Brain microvascular endothelial cell (primary cell): ENCODE results near the gene BCAT1.

Source experiments
- DNase-seq: peaks from one replicate; pipeline ENCODE4 v3.0.0-alpha.2; 2020
- H3K27ac ChIP-seq: fragments of 250-450 bp; sonication (Bioruptor Pico); 2 replicates; pipeline ENCODE4 v1.5.1; 2020; ENCODE audit warnings: mild to moderate bottlenecking, moderate library complexity
- H3K27me3 ChIP-seq: fragments of 250-450 bp; sonication (Bioruptor Pico); replicated peaks from 2 replicates; pipeline ENCODE4 v1.5.1; 2020; ENCODE audit warnings: mild to moderate bottlenecking
- H3K36me3 ChIP-seq: fragments of 250-450 bp; sonication (Bioruptor Pico); replicated peaks from 2 replicates; pipeline ENCODE4 v1.5.1; 2020; ENCODE audit warnings: mild to moderate bottlenecking
- H3K4me3 ChIP-seq: 2 replicates; pipeline ENCODE4 v1.5.1; 2011; ENCODE audit warnings: low read depth, mild to moderate bottlenecking, control low read depth, low read length, moderate library complexity
- in situ Hi-C: cut with HindIII; loops from 2 replicates; pipeline ENCODE4 v1.10.0; 2017; ENCODE audit warnings: low sequenced_read_pairs, low pct_ligation_motif_present
- TF ChIP-seq, protein P1 (sequence below): IDR thresholded peaks from 2 replicates; pipeline ENCODE4 v1.5.1; 2011; ENCODE audit warnings: low read depth, mild to moderate bottlenecking, moderate library complexity, low read length, control low read depth, inconsistent platforms; ENCODE audit errors: missing control alignments

The BCAT1 gene

GRCh38 chr12:24797901-24798300 lies 151.0 kb downstream of the BCAT1 start:
- Histone ChIP-seq H3K4me3 (no peak overlapping the region), H3K27me3 (no peaks in the 10 kb centered on the region), H3K36me3 (no peaks in the 10 kb centered on the region), H3K27ac (no peak overlapping the region)
- in situ Hi-C loops = no loop called here
- TF ChIP-seq, protein P1, sequence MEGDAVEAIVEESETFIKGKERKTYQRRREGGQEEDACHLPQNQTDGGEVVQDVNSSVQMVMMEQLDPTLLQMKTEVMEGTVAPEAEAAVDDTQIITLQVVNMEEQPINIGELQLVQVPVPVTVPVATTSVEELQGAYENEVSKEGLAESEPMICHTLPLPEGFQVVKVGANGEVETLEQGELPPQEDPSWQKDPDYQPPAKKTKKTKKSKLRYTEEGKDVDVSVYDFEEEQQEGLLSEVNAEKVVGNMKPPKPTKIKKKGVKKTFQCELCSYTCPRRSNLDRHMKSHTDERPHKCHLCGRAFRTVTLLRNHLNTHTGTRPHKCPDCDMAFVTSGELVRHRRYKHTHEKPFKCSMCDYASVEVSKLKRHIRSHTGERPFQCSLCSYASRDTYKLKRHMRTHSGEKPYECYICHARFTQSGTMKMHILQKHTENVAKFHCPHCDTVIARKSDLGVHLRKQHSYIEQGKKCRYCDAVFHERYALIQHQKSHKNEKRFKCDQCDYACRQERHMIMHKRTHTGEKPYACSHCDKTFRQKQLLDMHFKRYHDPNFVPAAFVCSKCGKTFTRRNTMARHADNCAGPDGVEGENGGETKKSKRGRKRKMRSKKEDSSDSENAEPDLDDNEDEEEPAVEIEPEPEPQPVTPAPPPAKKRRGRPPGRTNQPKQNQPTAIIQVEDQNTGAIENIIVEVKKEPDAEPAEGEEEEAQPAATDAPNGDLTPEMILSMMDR = no peak
- no peak for DNase-seq

DNA sequence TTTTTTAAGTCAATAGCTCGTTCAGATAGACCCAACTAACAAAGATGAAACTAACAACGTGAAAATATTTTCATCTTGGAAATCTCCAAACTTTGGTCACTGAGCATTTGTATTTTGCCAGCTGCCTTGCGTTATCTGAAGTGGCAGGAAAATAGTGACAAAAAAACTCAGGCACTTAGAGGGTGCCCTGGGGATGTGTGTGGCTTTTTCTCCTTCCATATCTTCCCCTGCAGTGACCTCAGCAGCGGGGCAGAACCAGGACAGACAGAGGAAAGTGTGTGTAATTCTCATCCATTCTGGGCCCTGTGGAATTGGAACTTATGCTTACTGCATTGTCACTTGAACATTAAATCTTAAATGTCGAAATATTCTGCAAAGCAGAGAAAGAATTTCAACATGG lies 152.0 kb downstream of the BCAT1 start:
- no peaks in the 10 kb centered on the region for H3K27me3 ChIP-seq
- H3K27ac ChIP-seq = no peak overlapping the region
- no peaks in the 10 kb centered on the region for H3K36me3 ChIP-seq
- in situ Hi-C loops = no loop called here
- DNase-seq = no peak
- no peak overlapping the region for H3K4me3 ChIP-seq
- TF ChIP-seq, protein P1 = no peak

DNA sequence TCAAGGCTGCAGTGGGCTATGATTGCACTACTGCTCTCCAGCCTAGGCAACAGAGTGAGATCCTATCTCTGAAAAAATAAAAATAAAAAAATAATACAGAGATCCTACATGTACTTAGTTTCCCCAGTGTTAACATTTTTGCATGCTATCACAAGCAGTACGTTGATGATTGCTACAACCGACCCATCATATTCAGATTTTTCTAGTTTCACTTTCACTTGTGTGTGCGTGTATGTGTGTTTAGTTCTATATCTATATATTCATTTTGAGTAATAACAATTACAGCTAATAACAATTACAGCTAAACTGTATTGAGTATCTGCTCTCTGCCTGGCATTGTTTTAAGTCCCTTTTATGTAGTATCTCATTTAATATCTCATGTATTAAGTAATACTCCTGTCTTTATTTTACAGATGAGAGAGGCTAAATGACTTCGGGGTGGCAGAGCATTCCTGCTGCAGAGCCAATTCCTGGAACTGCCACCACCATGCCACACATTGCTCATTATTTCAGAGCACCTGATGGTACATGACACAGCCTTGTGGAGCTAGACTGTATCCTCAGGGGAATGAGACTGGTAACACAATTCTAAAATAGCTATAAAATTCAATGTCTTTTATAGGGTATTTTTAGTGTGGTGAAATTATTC lies 153.1 kb downstream of the BCAT1 start:
- in situ Hi-C loops = no loop called here
- TF ChIP-seq, protein P1 = no peak
- no peaks in the 10 kb centered on the region for H3K27me3 ChIP-seq
- DNase-seq = no peak
- no peak overlapping the region for H3K27ac ChIP-seq
- no peaks in the 10 kb centered on the region for H3K36me3 ChIP-seq
- no peak overlapping the region for H3K4me3 ChIP-seq

- Histone ChIP-seq H3K27ac (no peak overlapping the region), H3K36me3 (no peaks in the 10 kb centered on the region), H3K4me3 (no peak overlapping the region), H3K27me3 (no peaks in the 10 kb centered on the region)
- TF ChIP-seq, protein P1 = no peak
- DNase-seq = no peak
- in situ Hi-C loops = no loop called here
Observed at GRCh38 chr12:24791622-24792021, 157.3 kb downstream of the BCAT1 start.

DNA sequence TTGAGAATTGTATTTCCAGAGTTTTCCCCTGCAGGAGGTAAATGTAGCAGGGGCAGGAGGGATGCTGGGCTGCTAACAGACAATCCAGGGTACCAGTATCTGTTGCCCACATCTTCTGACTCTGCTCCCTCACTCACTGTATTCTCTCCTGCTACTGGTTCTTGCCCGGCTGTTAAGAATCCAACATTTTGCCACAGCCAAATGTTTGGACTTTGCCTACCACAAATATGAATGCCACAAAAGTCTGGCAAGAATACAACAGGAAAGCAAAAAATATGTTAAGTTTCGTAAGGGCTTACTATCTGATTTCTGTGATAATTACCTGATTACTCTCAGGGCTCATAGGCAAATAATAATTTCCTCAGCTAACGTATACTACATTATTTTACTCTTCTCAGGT lies 160.0 kb downstream of the BCAT1 start:
- in situ Hi-C loops = no loop called here
- Histone ChIP-seq H3K4me3 (no peak overlapping the region), H3K27ac (no peak overlapping the region), H3K36me3 (no peaks in the 10 kb centered on the region), H3K27me3 (no peaks in the 10 kb centered on the region)
- DNase-seq = no peak
- TF ChIP-seq, protein P1 = no peak
